Muscle of leg (tissue), 11 donors: ENCODE measurements around the gene ANK3. TPM values are rescaled to one million over a fixed set of nuclear protein-coding genes. Genes with fewer than 3 reads are reported as not detected.

Experiments
- DNase-seq: peaks from one replicate; pipeline ENCODE4 v3.0.0; 2013
- H3K27ac ChIP-seq: one replicate; pipeline ENCODE4 v1.5.1; 2013; ENCODE audit warnings: mild to moderate bottlenecking, low read length, control low read depth
- H3K27me3 ChIP-seq: one replicate; pipeline ENCODE4 v1.6.1; 2013; ENCODE audit warnings: low read length; ENCODE audit not compliant: control insufficient read depth, insufficient read depth
- H3K36me3 ChIP-seq: one replicate; pipeline ENCODE4 v1.6.1; 2013; ENCODE audit warnings: low read length; ENCODE audit not compliant: control insufficient read depth, insufficient read depth
- H3K4me1 ChIP-seq: one replicate; pipeline ENCODE4 v1.6.1; 2013; ENCODE audit warnings: low read length; ENCODE audit not compliant: control insufficient read depth, insufficient read depth
- H3K4me3 ChIP-seq: one replicate; pipeline ENCODE4 v1.5.1; 2013; ENCODE audit warnings: low read length, control low read depth
- H3K9me3 ChIP-seq: replicated peaks from 2 replicates; pipeline ENCODE4 v1.6.1; 2013; ENCODE audit warnings: low read depth, low read length; ENCODE audit not compliant: control insufficient read depth
- WGBS: methylation state at CpG from one replicate; pipeline ENCODE4 v1.1.5; 2013; ENCODE audit warnings: missing lambda C conversion rate; ENCODE audit not compliant: insufficient coverage; 5-methylcytosine and 5-hydroxymethylcytosine counted together
- polyA plus RNA-seq, 8 donors: library from polyadenylated mRNA; unstranded; fragments of 120-200 nt; gene quantifications; one replicate each; pipeline versions ENCODE4 v1.2.1 to v1.2.3, GENCODE V29; 2013; ENCODE audit warnings: inconsistent platforms in 1 of 8, low replicate concordance in 1 of 8; ENCODE audit not compliant: insufficient read length in 8 of 8, insufficient read depth in 1 of 8
- total RNA-seq: library from RNA; stranded (reverse); fragments of 120-200 nt; gene quantifications from one replicate; pipeline ENCODE4 v1.2.4, GENCODE V29; 2013

The ANK3 gene
- total and polyA plus RNA-seq, 9 donors = 64.0 to 158 (median 90.8) TPM

DNA sequence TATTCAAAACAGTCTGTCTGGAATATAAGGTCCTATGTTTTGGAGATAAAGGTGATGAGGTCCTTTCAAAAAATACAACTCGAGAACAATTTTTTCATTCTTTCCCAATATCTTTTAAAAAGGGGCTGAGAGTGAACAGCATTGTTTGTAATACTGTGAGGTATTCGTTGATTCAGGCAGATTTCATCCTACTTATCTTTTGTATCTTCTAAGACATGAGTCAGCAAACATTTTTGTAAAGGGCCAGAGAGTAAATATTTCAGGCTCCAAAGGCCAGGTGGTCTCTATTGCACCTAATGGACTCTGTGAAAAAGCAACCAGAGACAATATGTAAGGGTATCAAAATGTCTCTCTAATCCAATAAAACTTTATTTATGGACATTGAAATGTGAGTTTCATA lies 8.1 kb upstream of the ANK3 start:
- H3K36me3 ChIP-seq = no peaks in the 10 kb centered on the region
- WGBS = no CpG with 5 or more reads among the region's 2 CpGs
- no peaks in the 10 kb centered on the region for H3K9me3 ChIP-seq
- H3K4me1 ChIP-seq = no peaks in the 10 kb centered on the region
- no peak for DNase-seq
- no peaks in the 10 kb centered on the region for H3K27me3 ChIP-seq
- no peak overlapping the region for H3K4me3 ChIP-seq
- no peak overlapping the region for H3K27ac ChIP-seq

DNA sequence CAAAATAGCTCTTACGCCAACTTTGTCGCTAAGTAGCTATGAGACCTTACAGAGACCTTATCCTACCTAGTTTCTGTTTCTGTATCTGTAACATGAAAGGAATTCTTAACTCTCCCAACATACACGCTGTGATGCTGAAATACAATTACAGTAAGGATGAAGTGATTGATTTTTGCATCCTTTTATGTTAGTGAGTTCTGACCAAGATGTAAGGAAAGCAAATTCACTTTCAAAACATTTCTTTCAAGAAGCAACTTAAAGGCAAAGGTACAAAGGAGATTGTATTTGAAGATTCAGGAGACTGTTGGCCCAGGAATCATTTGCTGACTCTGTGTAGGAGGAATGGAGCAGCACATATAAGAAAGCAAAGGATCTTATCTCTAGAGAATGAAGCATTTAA lies 7.1 kb upstream of the ANK3 start:
- DNase-seq = no peak
- Histone ChIP-seq H3K4me1 (no peaks in the 10 kb centered on the region), H3K27ac (no peak overlapping the region), H3K4me3 (no peak overlapping the region), H3K9me3 (no peaks in the 10 kb centered on the region), H3K36me3 (no peaks in the 10 kb centered on the region), H3K27me3 (no peaks in the 10 kb centered on the region)
- no CpG with 5 or more reads among the region's 3 CpGs for WGBS

DNA sequence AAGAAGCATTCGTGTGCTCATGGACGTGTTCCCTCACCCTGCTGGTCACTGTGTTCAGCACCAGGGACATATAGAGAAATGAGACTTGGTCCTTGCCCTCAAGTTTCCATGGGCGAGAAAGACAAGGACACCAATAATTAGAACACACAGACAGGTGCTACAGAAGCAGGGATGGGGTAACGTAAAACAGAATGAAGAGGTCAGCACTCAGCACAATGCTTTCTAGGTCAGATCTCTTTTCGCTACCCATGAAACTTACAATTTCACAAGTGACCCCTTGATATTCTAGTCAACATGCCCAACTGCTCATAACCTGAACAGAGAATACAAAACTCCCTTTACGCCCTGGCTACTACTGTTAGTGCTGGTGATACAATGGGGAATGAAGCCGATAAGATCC lies 6.0 kb upstream of the ANK3 start:
- no peak for DNase-seq
- Histone ChIP-seq H3K36me3 (no peaks in the 10 kb centered on the region), H3K4me1 (no peaks in the 10 kb centered on the region), H3K27me3 (no peaks in the 10 kb centered on the region), H3K9me3 (no peaks in the 10 kb centered on the region), H3K4me3 (no peak overlapping the region), H3K27ac (no peak overlapping the region)
- WGBS = no CpG with 5 or more reads among the region's 7 CpGs

DNA sequence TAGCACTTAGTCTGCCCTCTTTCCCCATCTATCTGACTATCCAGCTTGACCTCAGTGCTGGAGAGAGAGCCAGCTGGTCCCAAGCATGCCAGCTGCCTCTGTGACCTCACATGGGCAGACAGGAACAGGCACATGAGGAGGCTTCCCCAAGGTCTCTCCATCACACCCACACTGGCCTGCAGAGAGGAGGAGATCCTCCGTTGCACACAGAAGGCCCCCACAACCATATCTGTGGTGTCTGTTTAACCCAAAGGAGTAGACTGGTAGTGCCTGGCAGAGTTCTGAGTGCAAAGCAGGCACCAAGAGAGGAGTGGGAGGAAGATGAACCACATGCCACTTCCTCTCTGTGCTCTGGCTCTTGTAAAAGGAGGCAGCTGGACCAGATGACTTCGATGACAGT lies 4.8 kb upstream of the ANK3 start:
- no CpG with 5 or more reads among the region's 2 CpGs for WGBS
- Histone ChIP-seq H3K4me3 (no peak overlapping the region), H3K9me3 (no peaks in the 10 kb centered on the region)

DNA sequence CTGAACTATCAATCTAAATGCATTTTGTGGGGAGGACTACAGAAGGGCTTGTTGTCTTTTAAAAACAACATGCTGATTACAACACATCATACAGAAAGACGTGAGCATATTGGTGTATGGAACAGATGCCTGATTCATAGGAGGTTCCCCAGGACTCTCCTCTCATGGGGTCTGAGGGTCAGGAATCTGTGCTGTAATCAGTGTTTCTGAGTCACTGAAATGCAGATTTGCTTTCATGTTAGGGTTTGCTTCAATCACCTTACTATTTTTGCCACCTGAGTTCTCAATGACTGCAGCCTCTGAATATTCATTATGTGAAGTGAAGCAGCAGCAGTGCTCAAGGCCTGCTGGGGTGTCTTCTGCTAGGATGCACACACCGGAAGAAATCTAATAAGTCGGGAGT lies 550 bp upstream of the ANK3 start:
- Histone ChIP-seq H3K27ac (no peak overlapping the region), H3K27me3 (no peaks in the 10 kb centered on the region), H3K4me1 (no peaks in the 10 kb centered on the region), H3K36me3 (no peaks in the 10 kb centered on the region), H3K9me3 (no peaks in the 10 kb centered on the region), H3K4me3 (no peak overlapping the region)
- no CpG with 5 or more reads among the region's 3 CpGs for WGBS
- no peak for DNase-seq

More for the DNA sequence above, 4.8 kb upstream of the ANK3 start:
- no peaks in the 10 kb centered on the region for H3K4me1 ChIP-seq
- H3K27ac ChIP-seq = no peak overlapping the region
- no peaks in the 10 kb centered on the region for H3K36me3 ChIP-seq
- no peaks in the 10 kb centered on the region for H3K27me3 ChIP-seq
- DNase-seq = no peak

DNA sequence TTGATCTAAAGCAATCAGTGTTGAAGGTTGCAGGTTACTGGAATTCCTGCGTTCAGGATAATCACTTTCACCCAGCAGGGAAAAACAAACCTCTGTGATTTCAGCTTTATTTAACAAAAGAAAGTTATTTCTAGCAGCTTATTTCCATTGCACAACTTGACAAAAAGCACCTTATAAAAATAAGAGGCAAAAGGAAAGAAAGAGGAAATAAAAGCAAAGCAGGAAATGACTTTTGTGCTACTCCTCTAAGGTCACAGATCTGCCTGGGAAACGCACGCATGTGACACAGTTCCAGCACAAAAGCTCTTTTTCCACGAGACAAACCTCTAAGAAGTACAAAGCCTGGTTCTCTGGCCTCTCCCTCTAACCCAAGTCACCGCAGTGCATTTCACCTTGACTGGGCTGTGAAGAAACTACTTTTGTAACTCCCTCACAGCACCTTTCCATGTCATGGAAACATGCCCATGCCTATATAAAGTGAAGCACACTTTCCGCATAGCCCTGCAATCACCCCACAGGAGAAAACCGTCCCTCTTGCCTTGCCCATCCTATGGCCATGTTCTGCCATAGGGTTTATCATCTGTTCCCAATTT lies 870 bp downstream of the ANK3 start:
- Histone ChIP-seq H3K4me1 (peaks cover 2% of the 10 kb centered on the region), H3K36me3 (no peaks in the 10 kb centered on the region), H3K27me3 (no peaks in the 10 kb centered on the region), H3K9me3 (no peaks in the 10 kb centered on the region), H3K4me3 (no peak overlapping the region), H3K27ac (no peak overlapping the region)
- 51% methylated on average over 5 of the region's 7 CpGs for WGBS
- peak; percentile 53 for DNase-seq

DNA sequence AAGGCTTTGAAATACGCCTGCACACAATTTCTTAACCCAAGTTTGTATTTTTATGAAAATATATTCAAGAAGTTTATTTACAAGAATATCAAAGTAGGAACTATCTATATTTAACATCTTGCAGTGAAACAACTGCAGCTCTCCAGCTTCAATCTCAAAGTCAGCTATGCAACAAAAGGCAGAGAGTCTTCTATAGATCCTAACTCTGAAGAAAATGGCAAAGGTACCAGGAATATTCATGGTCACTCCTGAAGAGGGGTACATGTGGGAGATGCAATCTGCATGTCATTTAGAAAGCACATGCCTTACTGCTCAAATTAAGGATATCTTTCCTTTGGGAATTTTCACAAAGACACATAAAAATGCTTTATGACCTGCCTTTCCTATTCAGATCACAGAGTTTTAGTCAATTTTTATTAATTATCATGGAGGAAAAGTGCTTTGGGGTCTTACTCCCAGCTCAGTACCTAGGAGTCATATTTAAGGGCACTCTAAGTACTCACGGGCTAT lies 1.5 kb downstream of the ANK3 start:
- no CpG with 5 or more reads among the region's 2 CpGs for WGBS
- Histone ChIP-seq H3K4me3 (no peak overlapping the region), H3K36me3 (no peaks in the 10 kb centered on the region), H3K27me3 (no peaks in the 10 kb centered on the region), H3K9me3 (no peaks in the 10 kb centered on the region), H3K27ac (no peak overlapping the region), H3K4me1 (peaks cover 2% of the 10 kb centered on the region)
- no peak for DNase-seq

DNA sequence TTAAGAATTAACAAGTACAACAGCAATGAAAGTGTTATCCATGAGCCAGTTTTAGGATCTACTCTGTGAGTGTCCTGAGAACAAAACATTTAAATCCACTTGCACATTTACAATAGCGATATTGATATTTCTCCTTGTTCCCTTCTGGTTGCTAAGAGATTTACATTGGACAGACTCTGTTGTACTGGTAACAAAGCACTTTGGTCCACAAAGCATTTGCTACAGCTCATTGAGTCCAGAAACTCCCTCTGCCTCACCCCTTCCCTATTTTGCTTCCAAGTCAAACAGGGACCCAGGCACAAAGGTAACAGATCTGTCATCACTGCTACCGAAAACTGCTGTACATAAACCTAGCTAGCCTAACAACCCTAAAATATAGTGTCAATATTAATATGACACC lies 2.1 kb downstream of the ANK3 start:
- Histone ChIP-seq H3K9me3 (no peaks in the 10 kb centered on the region), H3K27me3 (no peaks in the 10 kb centered on the region), H3K4me1 (peaks cover 2% of the 10 kb centered on the region), H3K27ac (no peak overlapping the region), H3K4me3 (no peak overlapping the region), H3K36me3 (no peaks in the 10 kb centered on the region)
- peak; percentile 32 for DNase-seq
- 43% methylated on average over 1 of the region's 2 CpGs for WGBS

DNA sequence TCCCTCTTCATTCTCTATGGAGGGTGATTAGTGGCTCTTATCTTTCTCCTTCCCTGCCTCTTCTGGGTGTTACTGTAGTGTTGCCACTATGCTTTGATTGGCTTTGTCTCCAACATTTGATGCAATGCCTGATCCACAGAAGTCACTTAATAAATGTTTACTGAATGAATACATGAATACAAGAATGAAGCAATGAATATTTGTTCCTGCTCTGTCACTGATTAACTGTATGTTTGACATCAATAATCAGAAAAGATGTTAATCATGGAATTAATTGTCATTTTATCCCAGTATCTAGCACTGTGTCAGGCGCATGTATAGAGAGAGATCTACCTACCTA lies 4.3 kb downstream of the ANK3 start:
- Histone ChIP-seq H3K4me1 (peaks cover 2% of the 10 kb centered on the region), H3K4me3 (no peak overlapping the region), H3K27me3 (no peaks in the 10 kb centered on the region), H3K27ac (no peak overlapping the region), H3K36me3 (no peaks in the 10 kb centered on the region), H3K9me3 (no peaks in the 10 kb centered on the region)
- no peak for DNase-seq
- no CpG with 5 or more reads among the region's 1 CpG for WGBS

DNA sequence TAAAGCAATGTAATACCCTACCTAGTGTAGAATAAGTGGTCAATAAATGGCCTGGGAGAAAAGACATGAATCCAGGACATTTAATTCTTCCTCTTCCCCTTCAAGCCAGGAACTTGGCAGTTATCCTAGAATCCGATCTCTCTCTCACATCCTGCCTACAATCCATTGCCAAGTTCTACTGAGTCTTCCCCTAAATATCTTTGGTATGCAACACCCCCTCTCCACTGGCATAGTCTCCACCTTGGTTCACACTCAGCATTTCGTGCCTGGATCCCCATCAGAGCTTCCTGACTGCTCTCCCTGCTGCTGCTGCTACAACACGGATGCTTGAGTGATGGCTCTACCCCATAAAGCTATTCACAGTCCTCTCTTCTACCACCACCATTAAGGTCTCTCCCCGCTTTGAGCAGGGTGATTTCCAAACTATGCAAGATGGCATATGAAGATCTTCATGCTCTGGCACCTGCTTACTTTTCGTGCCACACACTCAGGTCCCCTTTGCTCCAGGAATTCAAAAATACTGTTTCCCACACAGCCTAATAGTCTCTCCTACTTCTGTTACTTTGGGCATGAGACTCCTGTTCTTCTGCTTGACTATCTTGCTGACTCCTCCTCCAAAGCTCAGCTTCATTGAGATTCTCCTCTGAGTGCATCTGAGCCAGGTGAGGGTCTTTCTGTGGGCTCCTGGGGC lies 4.8 kb downstream of the ANK3 start:
- H3K4me1 ChIP-seq = peaks cover 2% of the 10 kb centered on the region
- H3K4me3 ChIP-seq = no peak overlapping the region
- H3K27ac ChIP-seq = no peak overlapping the region
- no peaks in the 10 kb centered on the region for H3K9me3 ChIP-seq
- no peaks in the 10 kb centered on the region for H3K36me3 ChIP-seq
- no peaks in the 10 kb centered on the region for H3K27me3 ChIP-seq
- DNase-seq = peak; percentile 75
- 38% methylated on average over 5 of the region's 5 CpGs for WGBS
